HCT116 (cell line): ENCODE data around the gene LRRK2. TPM values are rescaled to one million over a fixed set of nuclear protein-coding genes. Genes with fewer than 3 reads are reported as not detected.

Source experiments
- ATAC-seq: fragments of 200-7000 bp; cut with Tn5 transposase; 2 replicates; pipeline ENCODE4 v1.9.1; 2020; ENCODE audit warnings: mild to moderate bottlenecking, moderate library complexity
- BruUV-seq: library from RNA; stranded (reverse); fragments of 400-500 nt; replicated peaks from 2 replicates; lab custom pipeline; 2021; lab: Mats Ljungman, UMichigan
- CTCF ChIA-PET: fragments of 300-600 bp; sonication (Branson Sonifier 250); formaldehyde crosslinking; loops from one replicate; lab custom pipeline; 2021; ENCODE audit warnings: antibody characterized with exemption; lab: Charles Lee
- POLR2A ChIA-PET: fragments of 300-600, 350-600 bp; sonication (Branson Sonifier 250); formaldehyde crosslinking; loops from one replicate; lab custom pipeline; 2021; ENCODE audit warnings: antibody characterized with exemption; lab: Charles Lee
- RAD21 ChIA-PET, 2 experiments: fragments of 300-600 bp; sonication (Branson Sonifier 250); formaldehyde crosslinking; loops; one replicate each; lab custom pipeline; 2023; ENCODE audit warnings: low total read pairs in 2 of 2; ENCODE audit not compliant: uncharacterized antibody in 2 of 2, unreplicated experiment in 2 of 2, low non-redundant PET in 1 of 2; lab: Charles Lee
- DNase-seq: peaks from one replicate; pipeline ENCODE4 v3.0.0-alpha.2; 2010; ENCODE audit warnings: low read depth, low spot score
- H2AFZ ChIP-seq: fragments of 200-600 bp; shearing (Covaris generic), sonication (generic); 2 replicates; pipeline ENCODE4 v1.6.1; 2017; ENCODE audit warnings: low read depth, mixed run types, mixed read lengths, antibody characterized with exemption, low read length; ENCODE audit not compliant: poor library complexity, severe bottlenecking
- H3K27ac ChIP-seq: 2 replicates; pipeline ENCODE4 v1.5.1; 2012; ENCODE audit warnings: low read depth, low read length
- H3K27me3 ChIP-seq: fragments of 200-600 bp; sonication (generic); 2 replicates; pipeline ENCODE4 v1.6.1; 2016; ENCODE audit warnings: mixed run types, low read length, mixed read lengths; ENCODE audit not compliant: insufficient read depth
- H3K36me3 ChIP-seq, 2 experiments: fragments of 200-500 bp in 1 of 2; fragments of 200-600 bp in 1 of 2; sonication (Bioruptor generic) in 1 of 2; sonication (generic) in 1 of 2; 2 replicates each; pipeline versions ENCODE4 v1.5.1 to v1.6.1; 2014 to 2016; ENCODE audit warnings: low read length in 2 of 2, inconsistent platforms in 1 of 2, mixed read lengths in 1 of 2, mixed run types in 1 of 2; ENCODE audit not compliant: insufficient read depth in 2 of 2, control insufficient read depth in 1 of 2
- H3K4me1 ChIP-seq, 2 experiments: fragments of 200-600 bp in 1 of 2; sonication (generic) in 1 of 2; 2 replicates each; pipeline versions ENCODE4 v1.5.1 to v1.6.1; 2012 to 2017; ENCODE audit warnings: low read length in 2 of 2, inconsistent platforms in 1 of 2, mild to moderate bottlenecking in 1 of 2, mixed read lengths in 1 of 2, mixed run types in 1 of 2, moderate library complexity in 1 of 2; ENCODE audit not compliant: insufficient read depth in 2 of 2, control insufficient read depth in 1 of 2
- H3K4me2 ChIP-seq: fragments of 200-600 bp; sonication (generic); 2 replicates; pipeline ENCODE4 v1.6.1; 2017; ENCODE audit warnings: mixed run types, low read length, mixed read lengths
- H3K4me3 ChIP-seq, 2 experiments: fragments of 200-600 bp in 1 of 2; sonication (generic) in 1 of 2; replicated peaks in 1 of 2; 2 replicates each; pipeline ENCODE4 v1.5.1; 2011 to 2016; ENCODE audit warnings: low read length in 2 of 2, control low read depth in 1 of 2, low read depth in 1 of 2, mild to moderate bottlenecking in 1 of 2, mixed read lengths in 1 of 2, mixed run types in 1 of 2
- H3K79me2 ChIP-seq: fragments of 200-600 bp; sonication (generic); 2 replicates; pipeline ENCODE4 v1.6.1; 2017; ENCODE audit warnings: mild to moderate bottlenecking, mixed run types, low read length, moderate library complexity, mixed read lengths; ENCODE audit not compliant: insufficient read depth
- H3K9ac ChIP-seq: fragments of 200-600 bp; sonication (generic); 2 replicates; pipeline ENCODE4 v1.6.1; 2016; ENCODE audit warnings: low read length, mixed read lengths
- H3K9me2 ChIP-seq: fragments of 200-600 bp; sonication (generic), shearing (Covaris generic); 2 replicates; pipeline ENCODE4 v1.6.1; 2017; ENCODE audit warnings: mixed run types, mild to moderate bottlenecking, moderate library complexity; ENCODE audit not compliant: insufficient read depth
- H3K9me3 ChIP-seq, 2 experiments: fragments of 200-500 bp in 1 of 2; fragments of 200-600 bp in 1 of 2; sonication (Bioruptor generic) in 1 of 2; sonication (generic) in 1 of 2; 2 replicates each; pipeline ENCODE4 v1.6.1; 2014 to 2017; ENCODE audit warnings: low read length in 2 of 2, mixed read lengths in 2 of 2, inconsistent platforms in 1 of 2, low read depth in 1 of 2, mild to moderate bottlenecking in 1 of 2, mixed run types in 1 of 2, moderate library complexity in 1 of 2; ENCODE audit not compliant: control insufficient read depth in 1 of 2, insufficient read depth in 1 of 2
- H4K20me1 ChIP-seq: fragments of 200-600 bp; sonication (generic), shearing (Covaris generic); 2 replicates; pipeline ENCODE4 v1.6.1; 2017; ENCODE audit warnings: mixed run types, mild to moderate bottlenecking, moderate library complexity; ENCODE audit not compliant: insufficient read depth
- CBX3 ChIP-seq: IDR thresholded peaks from 2 replicates; pipeline ENCODE4 v1.6.1; 2012; ENCODE audit warnings: low read depth
- CEBPB ChIP-seq: IDR thresholded peaks from 2 replicates; pipeline ENCODE4 v1.6.1; 2012; ENCODE audit warnings: low read depth
- ELF1 ChIP-seq: IDR thresholded peaks from 2 replicates; pipeline ENCODE4 v1.6.1; 2012; ENCODE audit warnings: low read depth, borderline replicate concordance
- FOSL1 ChIP-seq: IDR thresholded peaks from 2 replicates; pipeline ENCODE4 v1.6.1; 2012; ENCODE audit warnings: low read depth
- POLR2A ChIP-seq: IDR thresholded peaks from 2 replicates; pipeline ENCODE4 v1.7.0; 2011; ENCODE audit warnings: borderline replicate concordance; ENCODE audit not compliant: insufficient read depth, insufficient read length; ENCODE audit errors: extremely low read depth
- POLR2AphosphoS5 ChIP-seq: IDR thresholded peaks from 2 replicates; pipeline ENCODE4 v1.6.1; 2011; ENCODE audit warnings: mild to moderate bottlenecking, low read depth, low read length, moderate library complexity
- SIN3A ChIP-seq: IDR thresholded peaks from 2 replicates; pipeline ENCODE4 v1.6.1; 2012; ENCODE audit warnings: low read depth
- SRF ChIP-seq: IDR thresholded peaks from 2 replicates; pipeline ENCODE4 v1.6.1; 2012; ENCODE audit warnings: low read depth
- YY1 ChIP-seq: IDR thresholded peaks from 2 replicates; pipeline ENCODE4 v1.6.1; 2011; ENCODE audit warnings: low read length, low read depth, moderate library complexity, mild to moderate bottlenecking; ENCODE audit not compliant: insufficient replicate concordance; ENCODE audit errors: extremely low read depth
- ZFX ChIP-seq: fragments of 450-650 bp; IDR thresholded peaks from 2 replicates; pipeline ENCODE4 v1.6.1; 2017
- ZNF274 ChIP-seq: fragments of 200-500 bp; sonication (Bioruptor generic); IDR thresholded peaks from 2 replicates; pipeline ENCODE4 v1.6.1; 2014; ENCODE audit warnings: mild to moderate bottlenecking, low read depth, low read length, inconsistent platforms
- intact Hi-C: fragments of 100-400 bp; cut with micrococcal nuclease; formaldehyde crosslinking; loops from 2 replicates; pipeline ENCODE4 v1.10.0; 2022
- total RNA-seq: library from RNA; stranded (reverse); gene quantifications from one replicate; pipeline ENCODE4 v1.2.1, GENCODE V29; 2021; ENCODE audit not compliant: unreplicated experiment
- TF ChIP-seq, protein P1 (sequence below): IDR thresholded peaks from 2 replicates; pipeline ENCODE4 v1.6.1; 2012
- TF ChIP-seq, protein P2 (sequence below): IDR thresholded peaks from 2 replicates; pipeline ENCODE4 v1.6.1; 2012

Gene LRRK2
- total RNA-seq, 1 experiment from 2014 or later, result 0.20 TPM

DNA sequence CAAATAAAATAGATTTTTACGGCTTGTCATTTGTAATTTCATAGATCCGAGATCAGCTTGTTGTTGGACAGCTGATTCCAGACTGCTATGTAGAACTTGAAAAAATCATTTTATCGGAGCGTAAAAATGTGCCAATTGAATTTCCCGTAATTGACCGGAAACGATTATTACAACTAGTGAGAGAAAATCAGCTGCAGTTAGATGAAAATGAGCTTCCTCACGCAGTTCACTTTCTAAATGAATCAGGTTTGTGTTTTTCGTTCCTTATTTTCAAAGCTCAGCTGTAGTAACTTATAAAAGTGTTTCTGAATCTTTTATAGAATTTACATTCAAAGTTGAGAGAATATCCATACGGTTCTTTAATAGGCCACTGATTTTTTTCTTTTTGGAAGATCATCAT is 89.1 kb downstream of the LRRK2 start:
- DNase-seq (no peak), ATAC-seq (no peak)
- Histone ChIP-seq H3K9me2 (no peaks in the 10 kb centered on the region), H3K4me1 (no peaks in the 10 kb centered on the region), H4K20me1 (no peaks in the 10 kb centered on the region), H3K4me2 (no peak overlapping the region), H3K79me2 (no peaks in the 10 kb centered on the region), H3K4me3 (no peak overlapping the region), H3K27ac (no peak overlapping the region), H3K9me3 (no peaks in the 10 kb centered on the region), H3K9ac (no peak overlapping the region), H3K27me3 (no peaks in the 10 kb centered on the region), H3K36me3 (no peaks in the 10 kb centered on the region), H2AFZ (no peak overlapping the region)
- ChIA-PET CTCF (interaction anchor here (0.6 to 2.9 kb wide), 9 partner anchors 10 to 622 kb away, joined by 3 to 22 read pairs (median 4); no protein-coding TSS in a partner anchor), POLR2A (interaction anchor here (0.9 kb wide), 1 partner anchor 12 kb away, joined by 3 read pairs; no protein-coding TSS in a partner anchor), RAD21 (no interaction called here)
- intact Hi-C loops, result loop anchor here (1.0 to 2.0 kb wide), 3 partner anchors 162 to 549 kb away; no protein-coding TSS in a partner anchor
- TF ChIP-seq SRF (no peak), ZNF274 (no peak), CEBPB (no peak), POLR2AphosphoS5 (no peak), SIN3A (no peak), YY1 (no peak), FOSL1 (no peak), ELF1 (no peak), ZFX (no peak), CBX3 (no peak), POLR2A (no peak)
- TF ChIP-seq, protein P1, sequence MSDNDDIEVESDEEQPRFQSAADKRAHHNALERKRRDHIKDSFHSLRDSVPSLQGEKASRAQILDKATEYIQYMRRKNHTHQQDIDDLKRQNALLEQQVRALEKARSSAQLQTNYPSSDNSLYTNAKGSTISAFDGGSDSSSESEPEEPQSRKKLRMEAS, result no peak
- TF ChIP-seq, protein P2, sequence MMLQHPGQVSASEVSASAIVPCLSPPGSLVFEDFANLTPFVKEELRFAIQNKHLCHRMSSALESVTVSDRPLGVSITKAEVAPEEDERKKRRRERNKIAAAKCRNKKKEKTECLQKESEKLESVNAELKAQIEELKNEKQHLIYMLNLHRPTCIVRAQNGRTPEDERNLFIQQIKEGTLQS, result no peak
- BruUV-seq, result no TSS peak
